K562 (cell line): ENCODE data around the gene RNF186.

Experiments used
- CXXC5 ChIP-seq: fragments of 250-450 bp; sonication (Bioruptor Pico); IDR thresholded peaks from 2 replicates; pipeline ENCODE4 v1.8.0; 2022; ENCODE audit warnings: inconsistent platforms, mild to moderate bottlenecking, moderate library complexity
- ESRRB ChIP-seq: fragments of 250-450 bp; sonication (Bioruptor Pico); IDR thresholded peaks from 2 replicates; pipeline ENCODE4 v1.5.0; 2020; ENCODE audit warnings: mild to moderate bottlenecking, moderate library complexity, borderline replicate concordance
- ETV5 ChIP-seq: sonication (generic); formaldehyde crosslinking; IDR thresholded peaks from 2 replicates; pipeline ENCODE4 v1.4.0; 2020; ENCODE audit warnings: low read depth, mild to moderate bottlenecking, missing genetic modification reagents
- ILF3 ChIP-seq: fragments of 450-650 bp; IDR thresholded peaks from 2 replicates; pipeline ENCODE4 v1.6.1; 2018; ENCODE audit warnings: antibody characterized with exemption, mild to moderate bottlenecking, moderate library complexity, borderline replicate concordance
- JUNB ChIP-seq: fragments of 450-650 bp; formaldehyde crosslinking; conservative IDR thresholded peaks from 2 replicates; pipeline ENCODE4 v1.4.0; 2020; ENCODE audit warnings: mild to moderate bottlenecking
- SIN3A ChIP-seq, 2 experiments: fragments of 150-350 bp in 1 of 2; IDR thresholded peaks; 2 replicates each; pipeline ENCODE4 v1.6.1; 2011 to 2016; ENCODE audit warnings: borderline replicate concordance in 2 of 2, low read depth in 2 of 2, low read length in 2 of 2, mild to moderate bottlenecking in 2 of 2, moderate library complexity in 2 of 2; ENCODE audit not compliant: control insufficient read depth in 1 of 2
- SIN3B ChIP-seq: fragments of 450-650 bp; IDR thresholded peaks from 2 replicates; pipeline ENCODE4 v1.6.1; 2017; ENCODE audit warnings: low read depth, mild to moderate bottlenecking, moderate library complexity
- SREBF2 ChIP-seq: sonication (generic); formaldehyde crosslinking; IDR thresholded peaks from 2 replicates; pipeline ENCODE4 v1.4.0; 2020; ENCODE audit warnings: mild to moderate bottlenecking, missing genetic modification reagents
- TAF7 ChIP-seq: fragments of 450-650 bp; IDR thresholded peaks from 2 replicates; pipeline ENCODE4 v1.6.1; 2016; ENCODE audit warnings: missing genetic modification characterization, missing compliant biosample characterization
- ZBTB9 ChIP-seq: fragments of 450-650 bp; formaldehyde crosslinking; IDR thresholded peaks from 2 replicates; pipeline ENCODE4 v1.4.0; 2020; ENCODE audit warnings: mild to moderate bottlenecking, moderate library complexity
- ZZZ3 ChIP-seq: fragments of 450-650 bp; IDR thresholded peaks from 2 replicates; pipeline ENCODE4 v1.6.1; 2016; ENCODE audit warnings: antibody characterized with exemption, mild to moderate bottlenecking, moderate library complexity
- TF ChIP-seq, protein P1 (sequence below): fragments of 450-650 bp; formaldehyde crosslinking; IDR thresholded peaks from 2 replicates; pipeline ENCODE4 v1.4.0; 2020; ENCODE audit warnings: mild to moderate bottlenecking
- TF ChIP-seq, protein P2 (sequence below): sonication (generic); formaldehyde crosslinking; IDR thresholded peaks from 2 replicates; pipeline ENCODE4 v1.9.0; 2022; ENCODE audit warnings: mild to moderate bottlenecking, missing genetic modification reagents

- no peak for TF ChIP-seq ILF3
- TF ChIP-seq JUNB (CRISPR knock-in tag) = no peak
- no peak for TF ChIP-seq ZZZ3
- TF ChIP-seq TAF7 (tag) = no peak
- no peak for TF ChIP-seq ESRRB
- TF ChIP-seq SREBF2 = no peak
- no peak for TF ChIP-seq SIN3A (IDR thresholded peaks at IDR 0.05; ENCODE audit: borderline replicate concordance in 2 of 2, control insufficient read depth in 1 of 2, low read depth in 2 of 2, low read length in 2 of 2)
- TF ChIP-seq ETV5 (CRISPR knock-in tag) = no peak
- TF ChIP-seq SIN3B = no peak
- TF ChIP-seq, protein P1, sequence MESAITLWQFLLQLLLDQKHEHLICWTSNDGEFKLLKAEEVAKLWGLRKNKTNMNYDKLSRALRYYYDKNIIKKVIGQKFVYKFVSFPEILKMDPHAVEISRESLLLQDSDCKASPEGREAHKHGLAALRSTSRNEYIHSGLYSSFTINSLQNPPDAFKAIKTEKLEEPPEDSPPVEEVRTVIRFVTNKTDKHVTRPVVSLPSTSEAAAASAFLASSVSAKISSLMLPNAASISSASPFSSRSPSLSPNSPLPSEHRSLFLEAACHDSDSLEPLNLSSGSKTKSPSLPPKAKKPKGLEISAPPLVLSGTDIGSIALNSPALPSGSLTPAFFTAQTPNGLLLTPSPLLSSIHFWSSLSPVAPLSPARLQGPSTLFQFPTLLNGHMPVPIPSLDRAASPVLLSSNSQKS (CRISPR knock-in tag) = no peak
- TF ChIP-seq, protein P2, sequence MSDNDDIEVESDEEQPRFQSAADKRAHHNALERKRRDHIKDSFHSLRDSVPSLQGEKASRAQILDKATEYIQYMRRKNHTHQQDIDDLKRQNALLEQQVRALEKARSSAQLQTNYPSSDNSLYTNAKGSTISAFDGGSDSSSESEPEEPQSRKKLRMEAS = no peak
- no peak for TF ChIP-seq CXXC5
- TF ChIP-seq ZBTB9 (CRISPR knock-in tag) = no peak
Measured at GRCh38 chr1:19793360-19794046, 21.6 kb downstream of the RNF186 start.
